ENCODE results near the gene NTRK3. TPM values are rescaled to one million over a fixed set of nuclear protein-coding genes. Genes with fewer than 3 reads are reported as not detected.

Gene NTRK3
- total and polyA plus RNA-seq, 2 donors (not counting 3 experiments of a cell fraction or from before 2014, with no cell fraction given), result not detected

DNA sequence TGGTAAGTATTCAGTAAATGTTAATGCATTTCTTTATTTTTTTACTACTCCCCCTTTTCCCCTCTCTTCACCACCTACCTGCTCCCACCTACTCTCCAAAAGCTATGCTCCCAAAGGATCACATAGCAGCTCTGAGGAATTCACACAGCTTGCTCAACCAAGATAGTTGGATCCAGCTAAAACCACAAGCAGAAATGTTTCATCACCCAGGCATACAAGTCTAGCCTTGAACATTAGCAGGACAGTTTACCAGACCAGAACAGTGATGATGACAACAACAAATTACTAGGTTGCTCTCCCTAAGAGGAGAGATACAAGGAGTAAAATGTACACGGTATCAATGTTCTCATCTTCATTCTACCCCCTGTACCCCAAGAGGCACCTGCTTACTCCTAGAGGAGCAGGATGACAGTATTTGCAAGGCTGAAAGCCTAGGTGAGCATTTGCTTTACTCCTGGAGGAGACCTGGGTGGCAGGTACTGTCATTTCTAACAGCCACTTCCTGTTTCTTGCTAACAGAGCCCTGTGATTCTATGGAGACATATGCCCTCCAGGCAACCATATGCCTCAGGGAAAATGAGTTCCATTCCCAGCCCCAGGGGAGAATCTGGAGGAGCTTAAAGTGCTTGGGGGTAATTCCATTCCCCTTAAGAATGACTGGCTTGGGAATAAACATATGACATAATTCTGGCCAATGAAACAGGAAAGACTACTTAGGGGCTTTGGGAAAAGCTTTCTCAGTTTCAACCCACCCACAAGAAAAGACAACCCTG, 237.5 kb downstream of the NTRK3 start:
- DNase-seq (ENCODE audit: low read depth, low spot score) (no peak), FAIRE-seq (no peak)
- no peak overlapping the region for H3K9ac ChIP-seq (replicated peaks; ENCODE audit: extremely low read depth, insufficient read depth, low read length)
- BruUV-seq (replicated peaks), result no TSS peak
- no peak for TF ChIP-seq GATA2 (IDR thresholded peaks at IDR 0.05; ENCODE audit: insufficient read depth, insufficient read length, low read depth, low read length)
- TF ChIP-seq, protein P1, sequence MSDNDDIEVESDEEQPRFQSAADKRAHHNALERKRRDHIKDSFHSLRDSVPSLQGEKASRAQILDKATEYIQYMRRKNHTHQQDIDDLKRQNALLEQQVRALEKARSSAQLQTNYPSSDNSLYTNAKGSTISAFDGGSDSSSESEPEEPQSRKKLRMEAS (IDR thresholded peaks at IDR 0.05; ENCODE audit: insufficient read depth, insufficient read length), result no peak
- no peak overlapping the region for H3K27ac ChIP-seq (ENCODE audit: insufficient read depth, low read depth, low read length)
- H3K9me3 ChIP-seq (replicated peaks; ENCODE audit: control insufficient read depth, insufficient read depth, low read length), result peaks cover 7% of the 10 kb centered on the region
- intact Hi-C loops (cut with micrococcal nuclease), result no loop called here
- no peaks in the 10 kb centered on the region for H3K79me2 ChIP-seq (ENCODE audit: control insufficient read depth, insufficient read depth, low read length)
- H4K20me1 ChIP-seq (replicated peaks; ENCODE audit: control insufficient read depth, extremely low read depth, insufficient read depth, low read length), result no peaks in the 10 kb centered on the region
- CTCF ChIA-PET, result no interaction called here
- H3K4me3 ChIP-seq (replicated peaks in 1 of 3; ENCODE audit: insufficient read depth in 1 of 3, low read depth in 1 of 3, low read length in 3 of 3), result no peak overlapping the region
- H3K27me3 ChIP-seq (ENCODE audit: control insufficient read depth in 2 of 2, insufficient read depth in 2 of 2, low read length in 2 of 2), result no peaks in the 10 kb centered on the region
- H3K36me3 ChIP-seq (ENCODE audit: control insufficient read depth in 2 of 2, extremely low read depth in 1 of 2, insufficient read depth in 2 of 2, low read length in 2 of 2), result no peaks in the 10 kb centered on the region
- dilution Hi-C loops (cut with MboI; ENCODE audit: extremely low pct_ligation_motif_present, low sequenced_read_pairs), result no loop called here
- no peaks in the 10 kb centered on the region for H3K4me1 ChIP-seq (ENCODE audit: control insufficient read depth, extremely low read depth, insufficient read depth, low read length)
- no peaks in the 10 kb centered on the region for H3K9me1 ChIP-seq (replicated peaks; ENCODE audit: control insufficient read depth, extremely low read depth, insufficient read depth, low read length)
- no peak overlapping the region for H2AFZ ChIP-seq (ENCODE audit: low read depth, low read length)
- POLR2A ChIA-PET, result no interaction called here
- H3K4me2 ChIP-seq (ENCODE audit: insufficient read depth, low read length), result no peak overlapping the region

- dilution Hi-C loops (cut with MboI; ENCODE audit: extremely low pct_ligation_motif_present, low sequenced_read_pairs), result no loop called here
Measured at GRCh38 chr15:88017753-88018152, 238.8 kb downstream of the NTRK3 start.

More at GRCh38 chr15:88017753-88018152, 238.8 kb downstream of the NTRK3 start:
- Histone ChIP-seq H3K4me2 (ENCODE audit: insufficient read depth, low read length) (no peak overlapping the region), H3K9ac (replicated peaks; ENCODE audit: extremely low read depth, insufficient read depth, low read length) (no peak overlapping the region), H2AFZ (ENCODE audit: low read depth, low read length) (no peak overlapping the region), H3K4me3 (replicated peaks in 1 of 3; ENCODE audit: insufficient read depth in 1 of 3, low read depth in 1 of 3, low read length in 3 of 3) (no peak overlapping the region), H3K79me2 (ENCODE audit: control insufficient read depth, insufficient read depth, low read length) (no peaks in the 10 kb centered on the region), H4K20me1 (replicated peaks; ENCODE audit: control insufficient read depth, extremely low read depth, insufficient read depth, low read length) (no peaks in the 10 kb centered on the region), H3K9me1 (replicated peaks; ENCODE audit: control insufficient read depth, extremely low read depth, insufficient read depth, low read length) (no peaks in the 10 kb centered on the region), H3K36me3 (ENCODE audit: control insufficient read depth in 2 of 2, extremely low read depth in 1 of 2, insufficient read depth in 2 of 2, low read length in 2 of 2) (no peaks in the 10 kb centered on the region), H3K27ac (ENCODE audit: insufficient read depth, low read depth, low read length) (no peak overlapping the region), H3K9me3 (replicated peaks; ENCODE audit: control insufficient read depth, insufficient read depth, low read length) (peaks cover 7% of the 10 kb centered on the region), H3K4me1 (ENCODE audit: control insufficient read depth, extremely low read depth, insufficient read depth, low read length) (no peaks in the 10 kb centered on the region), H3K27me3 (ENCODE audit: control insufficient read depth in 2 of 2, insufficient read depth in 2 of 2, low read length in 2 of 2) (no peaks in the 10 kb centered on the region)
- DNase-seq (ENCODE audit: low read depth, low spot score), result no peak
- ChIA-PET CTCF (no interaction called here), POLR2A (no interaction called here)
- FAIRE-seq, result no peak
- no TSS peak for BruUV-seq (replicated peaks)
- intact Hi-C loops (cut with micrococcal nuclease), result no loop called here
- TF ChIP-seq MYC (IDR thresholded peaks at IDR 0.05; ENCODE audit: low read depth, low read length), result no peak
- TF ChIP-seq EZH2 (IDR thresholded peaks at IDR 0.05; ENCODE audit: borderline replicate concordance, low read depth, low read length, severe bottlenecking), result no peak
- TF ChIP-seq GATA2 (IDR thresholded peaks at IDR 0.05; ENCODE audit: insufficient read depth, insufficient read length, low read depth, low read length), result no peak
- TF ChIP-seq, protein P1 (IDR thresholded peaks at IDR 0.05; ENCODE audit: insufficient read depth, insufficient read length), result no peak
- no peak for TF ChIP-seq JUN (IDR thresholded peaks at IDR 0.05; ENCODE audit: borderline replicate concordance, insufficient read depth, insufficient read length, low read depth)
- no peak for TF ChIP-seq FOS (IDR thresholded peaks at IDR 0.05; ENCODE audit: borderline replicate concordance, insufficient read depth, low read length)
- TF ChIP-seq POLR2AphosphoS5 (IDR thresholded peaks at IDR 0.05; ENCODE audit: insufficient read depth, low read depth, low read length), result no peak
- TF ChIP-seq, protein P2, sequence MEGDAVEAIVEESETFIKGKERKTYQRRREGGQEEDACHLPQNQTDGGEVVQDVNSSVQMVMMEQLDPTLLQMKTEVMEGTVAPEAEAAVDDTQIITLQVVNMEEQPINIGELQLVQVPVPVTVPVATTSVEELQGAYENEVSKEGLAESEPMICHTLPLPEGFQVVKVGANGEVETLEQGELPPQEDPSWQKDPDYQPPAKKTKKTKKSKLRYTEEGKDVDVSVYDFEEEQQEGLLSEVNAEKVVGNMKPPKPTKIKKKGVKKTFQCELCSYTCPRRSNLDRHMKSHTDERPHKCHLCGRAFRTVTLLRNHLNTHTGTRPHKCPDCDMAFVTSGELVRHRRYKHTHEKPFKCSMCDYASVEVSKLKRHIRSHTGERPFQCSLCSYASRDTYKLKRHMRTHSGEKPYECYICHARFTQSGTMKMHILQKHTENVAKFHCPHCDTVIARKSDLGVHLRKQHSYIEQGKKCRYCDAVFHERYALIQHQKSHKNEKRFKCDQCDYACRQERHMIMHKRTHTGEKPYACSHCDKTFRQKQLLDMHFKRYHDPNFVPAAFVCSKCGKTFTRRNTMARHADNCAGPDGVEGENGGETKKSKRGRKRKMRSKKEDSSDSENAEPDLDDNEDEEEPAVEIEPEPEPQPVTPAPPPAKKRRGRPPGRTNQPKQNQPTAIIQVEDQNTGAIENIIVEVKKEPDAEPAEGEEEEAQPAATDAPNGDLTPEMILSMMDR (IDR thresholded peaks at IDR 0.05; ENCODE audit: extremely low read depth in 1 of 2, insufficient read depth in 1 of 2, low read depth in 1 of 2, low read length in 2 of 2), result no peak
- no peak for TF ChIP-seq POLR2A (IDR thresholded peaks at IDR 0.05; ENCODE audit: low read depth, low read length)

All from endothelial cell of umbilical vein (primary cell).